ENCODE data around the gene NCKAP5.

Gene NCKAP5

GRCh38 chr2:133109772-133110171 is 458.5 kb downstream of the NCKAP5 start:
- no peak for DNase-seq (ENCODE audit: low read depth in 1 of 2, low spot score in 1 of 2)
- TF ChIP-seq JUND (IDR thresholded peaks at IDR 0.05; ENCODE audit: low read depth) = no peak
- in situ Hi-C loops (cut with HindIII; ENCODE audit: low pct_unique_long_range_greater_than_20kb, low sequenced_read_pairs) = no loop called here

GRCh38 chr2:133107058-133107815 is 461.0 kb downstream of the NCKAP5 start:
- no peak for DNase-seq (ENCODE audit: low read depth in 1 of 2, low spot score in 1 of 2)
- TF ChIP-seq JUND (IDR thresholded peaks at IDR 0.05; ENCODE audit: low read depth) = no peak
- in situ Hi-C loops (cut with HindIII; ENCODE audit: low pct_unique_long_range_greater_than_20kb, low sequenced_read_pairs) = no loop called here

- in situ Hi-C loops (cut with HindIII; ENCODE audit: low pct_unique_long_range_greater_than_20kb, low sequenced_read_pairs) = no loop called here
- no peak for TF ChIP-seq JUND (IDR thresholded peaks at IDR 0.05; ENCODE audit: low read depth)
- no peak for DNase-seq (ENCODE audit: low read depth in 1 of 2, low spot score in 1 of 2)
Measured at GRCh38 chr2:133104871-133105270, 463.4 kb downstream of the NCKAP5 start.

- TF ChIP-seq JUND (IDR thresholded peaks at IDR 0.05; ENCODE audit: low read depth) = no peak
- no peak for DNase-seq (ENCODE audit: low read depth in 1 of 2, low spot score in 1 of 2)
- in situ Hi-C loops (cut with HindIII; ENCODE audit: low pct_unique_long_range_greater_than_20kb, low sequenced_read_pairs) = no loop called here
Measured at GRCh38 chr2:133098787-133099186, 469.5 kb downstream of the NCKAP5 start.

GRCh38 chr2:133097666-133098065 is 470.6 kb downstream of the NCKAP5 start:
- DNase-seq (ENCODE audit: low read depth in 1 of 2, low spot score in 1 of 2) = no peak
- TF ChIP-seq JUND (IDR thresholded peaks at IDR 0.05; ENCODE audit: low read depth) = no peak
- in situ Hi-C loops (cut with HindIII; ENCODE audit: low pct_unique_long_range_greater_than_20kb, low sequenced_read_pairs) = no loop called here

- DNase-seq (ENCODE audit: low read depth in 1 of 2, low spot score in 1 of 2) = no peak
Measured at GRCh38 chr2:133092571-133092970, 475.7 kb downstream of the NCKAP5 start.

GRCh38 chr2:133090358-133090757 is 477.9 kb downstream of the NCKAP5 start:
- no peak for TF ChIP-seq JUND (IDR thresholded peaks at IDR 0.05; ENCODE audit: low read depth)
- no peak for DNase-seq (ENCODE audit: low read depth in 1 of 2, low spot score in 1 of 2)
- in situ Hi-C loops (cut with HindIII; ENCODE audit: low pct_unique_long_range_greater_than_20kb, low sequenced_read_pairs) = no loop called here

More at GRCh38 chr2:133092571-133092970, 475.7 kb downstream of the NCKAP5 start:
- TF ChIP-seq JUND (IDR thresholded peaks at IDR 0.05; ENCODE audit: low read depth) = no peak
- in situ Hi-C loops (cut with HindIII; ENCODE audit: low pct_unique_long_range_greater_than_20kb, low sequenced_read_pairs) = no loop called here

GRCh38 chr2:133086176-133086575 is 482.1 kb downstream of the NCKAP5 start:
- no peak for DNase-seq (ENCODE audit: low read depth in 1 of 2, low spot score in 1 of 2)
- no peak for TF ChIP-seq JUND (IDR thresholded peaks at IDR 0.05; ENCODE audit: low read depth)
- in situ Hi-C loops (cut with HindIII; ENCODE audit: low pct_unique_long_range_greater_than_20kb, low sequenced_read_pairs) = no loop called here

GRCh38 chr2:133085646-133086045 is 482.6 kb downstream of the NCKAP5 start:
- in situ Hi-C loops (cut with HindIII; ENCODE audit: low pct_unique_long_range_greater_than_20kb, low sequenced_read_pairs) = no loop called here
- no peak for TF ChIP-seq JUND (IDR thresholded peaks at IDR 0.05; ENCODE audit: low read depth)
- DNase-seq (ENCODE audit: low read depth in 1 of 2, low spot score in 1 of 2) = no peak

- in situ Hi-C loops (cut with HindIII; ENCODE audit: low pct_unique_long_range_greater_than_20kb, low sequenced_read_pairs) = no loop called here
- DNase-seq (ENCODE audit: low read depth in 1 of 2, low spot score in 1 of 2) = no peak
- no peak for TF ChIP-seq JUND (IDR thresholded peaks at IDR 0.05; ENCODE audit: low read depth)
Measured at GRCh38 chr2:133082034-133082433, 486.2 kb downstream of the NCKAP5 start.

- no peak for DNase-seq (ENCODE audit: low read depth in 1 of 2, low spot score in 1 of 2)
- no peak for TF ChIP-seq JUND (IDR thresholded peaks at IDR 0.05; ENCODE audit: low read depth)
- in situ Hi-C loops (cut with HindIII; ENCODE audit: low pct_unique_long_range_greater_than_20kb, low sequenced_read_pairs) = no loop called here
Measured at GRCh38 chr2:133080822-133081221, 487.4 kb downstream of the NCKAP5 start.

- in situ Hi-C loops (cut with HindIII; ENCODE audit: low pct_unique_long_range_greater_than_20kb, low sequenced_read_pairs) = no loop called here
- no peak for TF ChIP-seq JUND (IDR thresholded peaks at IDR 0.05; ENCODE audit: low read depth)
- no peak for DNase-seq (ENCODE audit: low read depth in 1 of 2, low spot score in 1 of 2)
Measured at GRCh38 chr2:133078667-133079411, 489.4 kb downstream of the NCKAP5 start.

GRCh38 chr2:133077269-133077822 is 490.9 kb downstream of the NCKAP5 start:
- no peak for TF ChIP-seq JUND (IDR thresholded peaks at IDR 0.05; ENCODE audit: low read depth)
- no peak for DNase-seq (ENCODE audit: low read depth in 1 of 2, low spot score in 1 of 2)
- in situ Hi-C loops (cut with HindIII; ENCODE audit: low pct_unique_long_range_greater_than_20kb, low sequenced_read_pairs) = no loop called here
